OCI-LY7 (cell line): ENCODE measurements around the gene UNC45B. TPM values are rescaled to one million over a fixed set of nuclear protein-coding genes. Genes with fewer than 3 reads are reported as not detected.

Experiments used
- BruUV-seq: library from RNA; stranded (reverse); fragments of 400-500 nt; replicated peaks from 2 replicates; lab custom pipeline; 2021; lab: Mats Ljungman, UMichigan
- CTCF ChIA-PET: fragments of 300-600 bp; sonication (Branson Sonifier 250); formaldehyde crosslinking; loops from one replicate; lab custom pipeline; 2022; ENCODE audit warnings: antibody characterized with exemption; ENCODE audit not compliant: unreplicated experiment; lab: Charles Lee
- POLR2A ChIA-PET: fragments of 300-600 bp; sonication (Branson Sonifier 250); formaldehyde crosslinking; loops from one replicate; lab custom pipeline; 2022; ENCODE audit warnings: antibody characterized with exemption; lab: Charles Lee
- DNase-seq: peaks from one replicate; pipeline ENCODE4 v3.0.0-alpha.2; 2015; ENCODE audit warnings: low spot score
- H2AFZ ChIP-seq: fragments of 200-600 bp; sonication (generic), shearing (Covaris generic); 2 replicates; pipeline ENCODE4 v1.6.1; 2014; ENCODE audit warnings: mild to moderate bottlenecking, antibody characterized with exemption, low read length, moderate library complexity
- H3K27ac ChIP-seq: fragments of 200-600 bp; sonication (generic); 2 replicates; pipeline ENCODE4 v1.5.1; 2014; ENCODE audit warnings: mixed run types, low read depth, mild to moderate bottlenecking, moderate library complexity, low read length, inconsistent platforms; ENCODE audit not compliant: poor library complexity, severe bottlenecking
- H3K36me3 ChIP-seq: fragments of 200-600 bp; sonication (generic); 2 replicates; pipeline ENCODE4 v1.6.1; 2014; ENCODE audit warnings: mild to moderate bottlenecking, antibody characterized with exemption, low read length, moderate library complexity, mixed read lengths; ENCODE audit not compliant: insufficient read depth
- H3K4me1 ChIP-seq: fragments of 200-600 bp; sonication (generic); 2 replicates; pipeline ENCODE4 v1.5.1; 2014; ENCODE audit warnings: mild to moderate bottlenecking, low read length; ENCODE audit not compliant: insufficient read depth, poor library complexity, severe bottlenecking
- H3K4me2 ChIP-seq: fragments of 200-600 bp; sonication (generic); 2 replicates; pipeline ENCODE4 v1.6.1; 2014; ENCODE audit warnings: mild to moderate bottlenecking, low read length
- H3K4me3 ChIP-seq: fragments of 200-600 bp; sonication (generic); 2 replicates; pipeline ENCODE4 v1.5.1; 2014; ENCODE audit warnings: mild to moderate bottlenecking, low read depth, low read length; ENCODE audit not compliant: poor library complexity, severe bottlenecking
- H3K79me2 ChIP-seq: fragments of 200-600 bp; sonication (generic); 2 replicates; pipeline ENCODE4 v1.6.1; 2016; ENCODE audit warnings: low read depth, mild to moderate bottlenecking, low read length, moderate library complexity, mixed read lengths; ENCODE audit not compliant: insufficient read depth
- H3K9me2 ChIP-seq: fragments of 200-600 bp; sonication (generic); 2 replicates; pipeline ENCODE4 v1.6.1; 2016; ENCODE audit warnings: mild to moderate bottlenecking, low read length, mixed read lengths; ENCODE audit not compliant: insufficient read depth
- H3K9me3 ChIP-seq: fragments of 200-600 bp; sonication (generic); 2 replicates; pipeline ENCODE4 v1.6.1; 2014; ENCODE audit warnings: mild to moderate bottlenecking, mixed run types, low read length, mixed read lengths
- H4K20me1 ChIP-seq: fragments of 200-600 bp; sonication (generic); 2 replicates; pipeline ENCODE4 v1.6.1; 2014; ENCODE audit warnings: mild to moderate bottlenecking, antibody characterized with exemption, low read length, moderate library complexity, mixed read lengths; ENCODE audit not compliant: insufficient read depth
- CTCF ChIP-seq: fragments of 200-600 bp; sonication (generic); conservative IDR thresholded peaks from 2 replicates; pipeline ENCODE4 v1.5.1; 2014; ENCODE audit warnings: mild to moderate bottlenecking, antibody characterized with exemption, low read length, moderate library complexity, mixed read lengths
- EZH2phosphoT487 ChIP-seq: fragments of 200-600 bp; sonication (generic); IDR thresholded peaks from 2 replicates; pipeline ENCODE4 v1.6.1; 2018; ENCODE audit warnings: low read depth, borderline replicate concordance, mild to moderate bottlenecking, mixed run types, antibody characterized with exemption, low read length, moderate library complexity, mixed read lengths
- intact Hi-C: fragments of 100-400 bp; cut with micrococcal nuclease; formaldehyde crosslinking; loops from one replicate; pipeline ENCODE4 v1.10.0; 2022; ENCODE audit not compliant: unreplicated experiment
- total RNA-seq, 2 experiments: library from RNA; depleted of rRNA in 1 of 2; stranded (reverse); fragments of >200 nt in 1 of 2; shearing (Covaris generic) in 1 of 2; gene quantifications; 2 replicates each; pipeline ENCODE4 v1.2.3, GENCODE V29; 2014 to 2022

The UNC45B gene
- total RNA-seq, 2 experiments from 2014 or later = not detected

- no peak overlapping the region for H3K27ac ChIP-seq
- TF ChIP-seq CTCF (no peak), EZH2phosphoT487 (no peak)
- peaks cover 6% of the 10 kb centered on the region for H4K20me1 ChIP-seq
- POLR2A ChIA-PET = interaction anchor here (0.6 kb wide), 1 partner anchor 1070 kb away, joined by 6 read pairs; no protein-coding TSS in a partner anchor
- H3K79me2 ChIP-seq = peaks cover 22% of the 10 kb centered on the region
- DNase-seq = no peak
- no TSS peak for BruUV-seq
- no peak overlapping the region for H3K4me3 ChIP-seq
- H2AFZ ChIP-seq = no peak overlapping the region
- intact Hi-C loops = no loop called here
- no peaks in the 10 kb centered on the region for H3K9me2 ChIP-seq
- H3K4me2 ChIP-seq = no peak overlapping the region
- peaks cover 10% of the 10 kb centered on the region for H3K36me3 ChIP-seq
- CTCF ChIA-PET = no interaction called here
- no peaks in the 10 kb centered on the region for H3K9me3 ChIP-seq
- peaks cover 14% of the 10 kb centered on the region for H3K4me1 ChIP-seq
Measured at GRCh38 chr17:35144840-35145239, 2.8 kb upstream of the UNC45B start.

- Histone ChIP-seq H4K20me1 (no peaks in the 10 kb centered on the region), H3K36me3 (no peaks in the 10 kb centered on the region), H3K4me1 (no peaks in the 10 kb centered on the region), H3K4me3 (no peak overlapping the region), H3K9me3 (no peaks in the 10 kb centered on the region), H2AFZ (no peak overlapping the region), H3K9me2 (no peaks in the 10 kb centered on the region), H3K4me2 (no peak overlapping the region), H3K27ac (no peak overlapping the region), H3K79me2 (peaks cover 8% of the 10 kb centered on the region)
- TF ChIP-seq CTCF = no peak
- no peak for TF ChIP-seq EZH2phosphoT487
- intact Hi-C loops = no loop called here
- no peak for DNase-seq
- BruUV-seq = no TSS peak
- CTCF ChIA-PET = no interaction called here
- POLR2A ChIA-PET = no interaction called here
Measured at GRCh38 chr17:35146214-35146833, 1.3 kb upstream of the UNC45B start.

- intact Hi-C loops = no loop called here
- no peak for TF ChIP-seq CTCF
- no peak for TF ChIP-seq EZH2phosphoT487
- H3K4me1 ChIP-seq = no peaks in the 10 kb centered on the region
- no peak overlapping the region for H3K4me3 ChIP-seq
- no peaks in the 10 kb centered on the region for H3K9me2 ChIP-seq
- POLR2A ChIA-PET = no interaction called here
- CTCF ChIA-PET = no interaction called here
- no peaks in the 10 kb centered on the region for H4K20me1 ChIP-seq
- no peak overlapping the region for H3K4me2 ChIP-seq
- no peaks in the 10 kb centered on the region for H3K9me3 ChIP-seq
- no peak overlapping the region for H2AFZ ChIP-seq
- BruUV-seq = no TSS peak
- no peaks in the 10 kb centered on the region for H3K36me3 ChIP-seq
- no peak overlapping the region for H3K27ac ChIP-seq
- H3K79me2 ChIP-seq = no peaks in the 10 kb centered on the region
- DNase-seq = no peak
Measured at GRCh38 chr17:35148144-35148543, 527 bp downstream of the UNC45B start.
